T-cell (primary cell): ENCODE results near the gene PODXL2. TPM values are rescaled to one million over a fixed set of nuclear protein-coding genes. Genes with fewer than 3 reads are reported as not detected.
A peak's percentile ranks its signal among the peaks of the same experiment; 100 is the strongest.

Experiments used
- ATAC-seq, 4 experiments: fragments of 200-7000 bp in 3 of 4; fragments of 150-1000 bp in 1 of 4; cut with Tn5 transposase; replicated peaks in 1 of 4; 1 replicate in 3 of 4; 2 replicates in 1 of 4; pipeline ENCODE4 v1.10.0; 2021; ENCODE audit warnings: moderate library complexity in 3 of 4, mild to moderate bottlenecking in 2 of 4, moderate number of reproducible peaks in 1 of 4
- CTCF ChIA-PET, 2 donors: fragments of 300-600 bp; sonication (Branson Sonifier 250); formaldehyde crosslinking; loops; one replicate each; lab custom pipeline; 2022; ENCODE audit warnings: antibody characterized with exemption in 2 of 2; lab: Charles Lee
- POLR2A ChIA-PET, 2 donors: fragments of 300-600 bp; sonication (Branson Sonifier 250); formaldehyde crosslinking; loops; one replicate each; lab custom pipeline; 2022; ENCODE audit warnings: antibody characterized with exemption in 2 of 2; lab: Charles Lee
- DNase-seq, 35 experiments: peaks; one replicate each; pipeline versions ENCODE4 v3.0.0 to v3.0.0-alpha.2; 2013 to 2023
- H3K27ac ChIP-seq: one replicate; pipeline ENCODE4 v1.5.1; 2013; ENCODE audit warnings: low read length
- H3K27me3 ChIP-seq, 2 experiments: replicated peaks in 1 of 2; 1 replicate in 1 of 2; 2 replicates in 1 of 2; pipeline versions ENCODE4 v1.6.1 to v1.7.0; 2013; ENCODE audit warnings: low read length in 1 of 2, mixed read lengths in 1 of 2; ENCODE audit not compliant: control insufficient read depth in 2 of 2, insufficient read depth in 2 of 2; ENCODE audit errors: extremely low read depth in 1 of 2
- H3K36me3 ChIP-seq, 2 donors: 1 replicate in 1 of 2; 2 replicates in 1 of 2; pipeline versions ENCODE4 v1.6.1 to v1.7.0; 2013; ENCODE audit warnings: low read length in 1 of 2; ENCODE audit not compliant: control insufficient read depth in 2 of 2, insufficient read depth in 1 of 2; ENCODE audit errors: extremely low read depth in 1 of 2
- H3K4me1 ChIP-seq, 2 experiments: 1 replicate in 1 of 2; 2 replicates in 1 of 2; pipeline versions ENCODE4 v1.6.1 to v1.7.0; 2013; ENCODE audit warnings: low read length in 2 of 2, mixed read lengths in 1 of 2; ENCODE audit not compliant: insufficient read depth in 2 of 2, control insufficient read depth in 1 of 2; ENCODE audit errors: extremely low read depth in 1 of 2
- H3K4me3 ChIP-seq, 2 donors: 1 replicate in 1 of 2; 2 replicates in 1 of 2; pipeline versions ENCODE4 v1.5.1 to v1.7.0; 2013; ENCODE audit warnings: mild to moderate bottlenecking in 2 of 2, low read length in 1 of 2, moderate library complexity in 1 of 2; ENCODE audit not compliant: control insufficient read depth in 1 of 2; ENCODE audit errors: extremely low read depth in 1 of 2
- H3K9me3 ChIP-seq: 2 replicates; pipeline ENCODE4 v1.7.0; 2013
- H3K27ac Mint-ChIP-seq, 2 donors: one replicate each; pipeline ENCODE4 v1.8.0; 2020 to 2021; ENCODE audit warnings: mild to moderate bottlenecking in 2 of 2, mixed read lengths in 2 of 2
- H3K27me3 Mint-ChIP-seq, 2 donors: one replicate each; pipeline ENCODE4 v1.8.0; 2021 to 2022; ENCODE audit warnings: mixed read lengths in 2 of 2
- H3K36me3 Mint-ChIP-seq: one replicate; pipeline ENCODE4 v1.8.0; 2021; ENCODE audit warnings: mixed read lengths
- H3K4me1 Mint-ChIP-seq, 3 donors: one replicate each; pipeline ENCODE4 v1.8.0; 2020 to 2022; ENCODE audit warnings: mixed read lengths in 3 of 3, mild to moderate bottlenecking in 1 of 3
- H3K4me3 Mint-ChIP-seq, 3 donors: one replicate each; pipeline ENCODE4 v1.8.0; 2020 to 2022; ENCODE audit warnings: mild to moderate bottlenecking in 3 of 3, mixed read lengths in 3 of 3, moderate library complexity in 3 of 3
- H3K9me3 Mint-ChIP-seq, 3 donors: one replicate each; pipeline ENCODE4 v1.8.0; 2020 to 2022; ENCODE audit warnings: mixed read lengths in 3 of 3
- WGBS: methylation state at CpG from one replicate; pipeline ENCODE4 v1.1.5; 2013; ENCODE audit warnings: missing lambda C conversion rate; ENCODE audit not compliant: insufficient coverage; 5-methylcytosine and 5-hydroxymethylcytosine counted together
- total RNA-seq, 35 experiments: library from RNA in 6 of 35; stranded (reverse) in 6 of 35; fragments of 120-200 nt in 1 of 35; gene quantifications; one replicate each; pipeline versions ENCODE4 v1.2.1 to v1.2.4 and lab custom pipeline; 2013 to 2026

Gene PODXL2
- total RNA-seq, 5 donors from 2014 or later (not counting 1 experiment from before 2014, with no cell fraction given) = 2.0 to 4.7 (median 4.2) TPM

- peak overlapping the region in 1 of 3 donors; percentile 92 for H3K4me3 Mint-ChIP-seq
- H3K9me3 Mint-ChIP-seq = no peaks in the 10 kb centered on the region
- 94% methylated on average over 25 of the region's 29 CpGs for WGBS
- DNase-seq (peak in 3 of 35 experiments; percentile 1 to 22 (median 10)), ATAC-seq (no peak)
- POLR2A ChIA-PET = interaction anchor here in 1 of 2 donors (0.7 kb wide), 1 partner anchor 553 kb away, joined by 11 read pairs; no protein-coding TSS in a partner anchor
- Histone ChIP-seq H3K36me3 (peaks cover 22 to 33% of the 10 kb centered on the region in 2 donors), H3K9me3 (no peaks in the 10 kb centered on the region), H3K4me3 (no peak overlapping the region), H3K27ac (no peak overlapping the region), H3K27me3 (no peaks in the 10 kb centered on the region), H3K4me1 (peaks cover 5 to 40% of the 10 kb centered on the region in 2 experiments)
- H3K27me3 Mint-ChIP-seq = no peaks in the 10 kb centered on the region
- peaks cover 12% of the 10 kb centered on the region for H3K36me3 Mint-ChIP-seq
- H3K27ac Mint-ChIP-seq = peak overlapping the region; percentile 19 to 64
- peaks cover 39 to 46% (median 43%) of the 10 kb centered on the region in 3 donors for H3K4me1 Mint-ChIP-seq
- CTCF ChIA-PET = interaction anchor here in 1 of 2 donors (0.7 kb wide), 1 partner anchor 128 kb away, joined by 7 read pairs; no protein-coding TSS in a partner anchor
These were observed 46.8 kb downstream of the PODXL2 start for GRCh38 chr3:127675651-127676391.

DNA sequence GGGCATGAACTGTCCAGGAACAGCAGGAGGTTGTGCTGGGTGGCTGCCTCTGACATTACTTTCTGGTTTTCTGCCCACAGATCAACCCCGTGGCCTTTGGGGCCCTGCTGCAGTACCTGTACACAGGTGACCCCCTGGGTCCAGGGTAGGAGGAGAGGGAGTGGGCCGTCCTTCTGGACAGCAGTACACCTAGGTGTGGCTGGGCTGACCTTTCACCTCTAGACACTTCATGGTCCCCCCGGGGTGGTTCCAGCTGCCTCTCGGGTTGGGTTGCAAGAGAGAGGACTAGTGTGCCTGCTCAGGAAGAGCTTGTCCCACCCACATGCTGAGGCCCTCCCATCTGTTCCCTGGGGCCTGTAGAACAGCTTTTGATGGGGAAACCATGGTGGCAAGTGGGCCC is 47.5 kb downstream of the PODXL2 start:
- ChIA-PET POLR2A (no interaction called here), CTCF (no interaction called here)
- Histone ChIP-seq H3K4me1 (peaks cover 5 to 35% of the 10 kb centered on the region in 2 experiments), H3K36me3 (peaks cover 23 to 33% of the 10 kb centered on the region in 2 donors), H3K9me3 (no peaks in the 10 kb centered on the region), H3K27me3 (no peaks in the 10 kb centered on the region), H3K27ac (no peak overlapping the region), H3K4me3 (no peak overlapping the region)
- H3K9me3 Mint-ChIP-seq = no peaks in the 10 kb centered on the region
- H3K27ac Mint-ChIP-seq = no peak overlapping the region
- no peaks in the 10 kb centered on the region for H3K27me3 Mint-ChIP-seq
- peaks cover 36 to 42% (median 39%) of the 10 kb centered on the region in 3 donors for H3K4me1 Mint-ChIP-seq
- WGBS = no CpG with 5 or more reads among the region's 4 CpGs
- peak in 1 of 35 experiments; percentile 11 for DNase-seq
- ATAC-seq = no peak
- no peak overlapping the region for H3K4me3 Mint-ChIP-seq
- H3K36me3 Mint-ChIP-seq = peaks cover 12% of the 10 kb centered on the region

- ATAC-seq (no peak), DNase-seq (peak in 2 of 35 experiments; percentile 1 to 23)
These were observed 48.0 kb downstream of the PODXL2 start for GRCh38 chr3:127676921-127677351.

GRCh38 chr3:127677541-127678314 is 48.7 kb downstream of the PODXL2 start:
- ChIA-PET CTCF (interaction anchor here in 1 of 2 donors (1.9 kb wide), 1 partner anchor 103 kb away, joined by 5 read pairs; no protein-coding TSS in a partner anchor), POLR2A (no interaction called here)
- Histone ChIP-seq H3K27ac (no peak overlapping the region), H3K9me3 (no peaks in the 10 kb centered on the region), H3K4me3 (no peak overlapping the region), H3K4me1 (peaks cover 5 to 27% of the 10 kb centered on the region in 2 experiments), H3K27me3 (no peaks in the 10 kb centered on the region), H3K36me3 (peaks cover 23 to 33% of the 10 kb centered on the region in 2 donors)
- Mint-ChIP-seq H3K27me3 (no peaks in the 10 kb centered on the region), H3K9me3 (no peaks in the 10 kb centered on the region), H3K36me3 (peaks cover 12% of the 10 kb centered on the region), H3K27ac (no peak overlapping the region), H3K4me1 (peaks cover 32 to 37% (median 33%) of the 10 kb centered on the region in 3 donors), H3K4me3 (peak overlapping the region in 1 of 3 donors; percentile 17)
- DNase-seq = peak in 3 of 35 experiments; percentile 1 to 23 (median 11)
- no peak for ATAC-seq
- 94% methylated on average over 15 of the region's 17 CpGs for WGBS

More at GRCh38 chr3:127676921-127677351, 48.0 kb downstream of the PODXL2 start:
- peaks cover 12% of the 10 kb centered on the region for H3K36me3 Mint-ChIP-seq
- H3K4me3 ChIP-seq = no peak overlapping the region
- WGBS = 94% methylated on average over 17 of the region's 21 CpGs
- ChIA-PET CTCF (no interaction called here), POLR2A (interaction anchor here in 1 of 2 donors (0.5 kb wide), 1 partner anchor 678 kb away, joined by 8 read pairs; no protein-coding TSS in a partner anchor)
- H3K9me3 Mint-ChIP-seq = no peaks in the 10 kb centered on the region
- H3K4me3 Mint-ChIP-seq = no peak overlapping the region
- peaks cover 23 to 33% of the 10 kb centered on the region in 2 donors for H3K36me3 ChIP-seq
- H3K27ac Mint-ChIP-seq = no peak overlapping the region
- H3K4me1 Mint-ChIP-seq = peaks cover 32 to 37% (median 34%) of the 10 kb centered on the region in 3 donors
- H3K27me3 Mint-ChIP-seq = no peaks in the 10 kb centered on the region
- H3K9me3 ChIP-seq = no peaks in the 10 kb centered on the region
- H3K27ac ChIP-seq = no peak overlapping the region
- H3K4me1 ChIP-seq = peaks cover 5 to 30% of the 10 kb centered on the region in 2 experiments
- H3K27me3 ChIP-seq = no peaks in the 10 kb centered on the region

GRCh38 chr3:127678315-127678599 is 49.3 kb downstream of the PODXL2 start:
- Histone ChIP-seq H3K4me3 (no peak overlapping the region), H3K9me3 (no peaks in the 10 kb centered on the region), H3K27ac (no peak overlapping the region), H3K27me3 (no peaks in the 10 kb centered on the region), H3K36me3 (peaks cover 23 to 33% of the 10 kb centered on the region in 2 donors), H3K4me1 (peaks cover 5 to 25% of the 10 kb centered on the region in 2 experiments)
- no CpG with 5 or more reads among the region's 8 CpGs for WGBS
- no peaks in the 10 kb centered on the region for H3K27me3 Mint-ChIP-seq
- peaks cover 32 to 37% (median 33%) of the 10 kb centered on the region in 3 donors for H3K4me1 Mint-ChIP-seq
- DNase-seq = peak in 1 of 35 experiments; percentile 8
- H3K9me3 Mint-ChIP-seq = no peaks in the 10 kb centered on the region
- peaks cover 12% of the 10 kb centered on the region for H3K36me3 Mint-ChIP-seq
- POLR2A ChIA-PET = no interaction called here
- no peak overlapping the region for H3K4me3 Mint-ChIP-seq
- H3K27ac Mint-ChIP-seq = no peak overlapping the region
- CTCF ChIA-PET = interaction anchor here in 1 of 2 donors (0.6 to 1.9 kb wide), 2 partner anchors 103 to 352 kb away, joined by 5 read pairs; no protein-coding TSS in a partner anchor
- ATAC-seq = no peak
